Measurements from ENCODE around the gene ILF3. TPM values are rescaled to one million over a fixed set of nuclear protein-coding genes. Genes with fewer than 3 reads are reported as not detected.

ILF3 gene
- total and polyA plus RNA-seq, 10 donors: 82.9 to 264 (median 160) TPM

GRCh38 chr19:10723591-10723990 lies 69.4 kb downstream of the ILF3 start:
- Histone ChIP-seq H3K9me3 (no peaks in the 10 kb centered on the region), H3K27me3 (replicated peaks in 1 of 7) (no peaks in the 10 kb centered on the region), H3K4me3 (no peak overlapping the region), H3K4me1 (peaks cover 23 to 100% (median 87%) of the 10 kb centered on the region in 6 donors), H3K27ac (no peak overlapping the region), H3K36me3 (peaks cover 0 to 64% (median 0%) of the 10 kb centered on the region in 6 donors)
- TF ChIP-seq POLR2A (IDR thresholded peaks at IDR 0.05): no peak
- TF ChIP-seq CTCF (IDR thresholded peaks at IDR 0.05 in 8 of 11, conservative IDR thresholded peaks at IDR 0.05 in 3 of 11): no peak
- TF ChIP-seq POLR2AphosphoS5 (IDR thresholded peaks at IDR 0.05): no peak
- intact Hi-C loops (cut with DNase I; ENCODE audit: low total_unique reads): no loop called here
- no peak for DNase-seq
- 75 to 88% (median 80%) methylated on average over 3 of the region's 3 CpGs for WGBS, 5 donors

- H3K4me1 ChIP-seq: peaks cover 18 to 100% (median 84%) of the 10 kb centered on the region in 6 donors
- H3K27me3 ChIP-seq (replicated peaks in 1 of 7): no peaks in the 10 kb centered on the region
- peak overlapping the region in 3 of 8 donors; percentile 20 to 35 (median 32) for H3K27ac ChIP-seq
- no peak for TF ChIP-seq POLR2AphosphoS5 (IDR thresholded peaks at IDR 0.05)
- TF ChIP-seq CTCF (IDR thresholded peaks at IDR 0.05 in 8 of 11, conservative IDR thresholded peaks at IDR 0.05 in 3 of 11): no peak
- TF ChIP-seq POLR2A (IDR thresholded peaks at IDR 0.05): no peak
- H3K4me3 ChIP-seq: no peak overlapping the region
- H3K9me3 ChIP-seq: no peaks in the 10 kb centered on the region
- DNase-seq: no peak
- 78 to 90% (median 85%) methylated on average over 12 of the region's 12 CpGs for WGBS, 5 donors
- intact Hi-C loops (cut with DNase I; ENCODE audit: low total_unique reads): no loop called here
- H3K36me3 ChIP-seq: peaks cover 0 to 62% (median 0%) of the 10 kb centered on the region in 6 donors
Observed at GRCh38 chr19:10724573-10725071, 70.5 kb downstream of the ILF3 start.

- 74 to 92% (median 80%) methylated on average over 4 of the region's 4 CpGs for WGBS, 5 donors
- Histone ChIP-seq H3K9me3 (no peaks in the 10 kb centered on the region), H3K36me3 (peaks cover 0 to 57% (median 0%) of the 10 kb centered on the region in 6 donors), H3K4me3 (no peak overlapping the region), H3K27me3 (replicated peaks in 1 of 7) (no peaks in the 10 kb centered on the region), H3K4me1 (peaks cover 11 to 100% (median 84%) of the 10 kb centered on the region in 6 donors), H3K27ac (peak overlapping the region in 1 of 8 donors; percentile 35)
- TF ChIP-seq POLR2A (IDR thresholded peaks at IDR 0.05) (no peak), CTCF (IDR thresholded peaks at IDR 0.05 in 8 of 11, conservative IDR thresholded peaks at IDR 0.05 in 3 of 11) (no peak), POLR2AphosphoS5 (IDR thresholded peaks at IDR 0.05) (no peak)
- intact Hi-C loops (cut with DNase I; ENCODE audit: low total_unique reads): no loop called here
- no peak for DNase-seq
Observed at GRCh38 chr19:10725415-10725814, 71.3 kb downstream of the ILF3 start.

GRCh38 chr19:10726268-10726667 lies 72.1 kb downstream of the ILF3 start:
- no peak overlapping the region for H3K4me3 ChIP-seq
- no peaks in the 10 kb centered on the region for H3K27me3 ChIP-seq (replicated peaks in 1 of 7)
- H3K4me1 ChIP-seq: peaks cover 14 to 100% (median 84%) of the 10 kb centered on the region in 6 donors
- intact Hi-C loops (cut with DNase I; ENCODE audit: low total_unique reads): no loop called here
- H3K27ac ChIP-seq: peak overlapping the region in 2 of 8 donors; percentile 35 to 42
- TF ChIP-seq POLR2A (IDR thresholded peaks at IDR 0.05) (no peak), CTCF (IDR thresholded peaks at IDR 0.05 in 8 of 11, conservative IDR thresholded peaks at IDR 0.05 in 3 of 11) (no peak), POLR2AphosphoS5 (IDR thresholded peaks at IDR 0.05) (no peak)
- WGBS, 5 donors: 89 to 96% (median 92%) methylated on average over 10 of the region's 10 CpGs
- H3K9me3 ChIP-seq: no peaks in the 10 kb centered on the region
- H3K36me3 ChIP-seq: peaks cover 0 to 48% (median 0%) of the 10 kb centered on the region in 6 donors
- no peak for DNase-seq
